Fibroblast of skin of scalp (primary cell): ENCODE measurements around the gene ANKDD1B.
"Not testable (repeated sequence)": the region's sequence is repeated elsewhere in the genome, so short reads cannot be mapped to it uniquely, and the experiment has no call there.

ENCODE experiments used
- DNase-seq: peaks from one replicate; pipeline ENCODE4 v3.0.0-alpha.2; 2013

Gene ANKDD1B

GRCh38 chr5:75662061-75662460 is 50.8 kb downstream of the ANKDD1B start:
- DNase-seq = no peak

GRCh38 chr5:75663579-75664284 is 52.5 kb downstream of the ANKDD1B start:
- DNase-seq = no peak

- DNase-seq = no peak
Measured at GRCh38 chr5:75664979-75665378, 53.7 kb downstream of the ANKDD1B start.

DNA sequence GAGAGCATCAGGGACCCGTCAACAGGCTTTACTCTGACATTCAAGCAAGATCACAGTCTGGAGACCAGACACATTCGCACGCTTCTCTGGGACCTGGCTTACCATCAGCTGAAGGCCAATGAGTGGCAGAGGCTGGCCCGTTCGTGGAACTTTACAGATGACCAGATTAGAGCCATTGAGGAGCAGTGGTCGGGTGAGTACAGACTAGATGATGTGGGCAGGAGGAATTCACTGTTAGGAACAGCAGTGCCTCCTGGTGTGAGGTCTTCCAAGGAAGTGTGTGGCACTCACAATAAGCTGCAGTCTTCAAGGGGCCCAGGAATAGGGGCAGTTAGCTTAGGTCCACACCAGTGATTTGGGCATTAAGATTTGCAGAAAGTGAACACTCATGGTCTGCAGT is 55.5 kb downstream of the ANKDD1B start:
- DNase-seq = peak; percentile 11

DNA sequence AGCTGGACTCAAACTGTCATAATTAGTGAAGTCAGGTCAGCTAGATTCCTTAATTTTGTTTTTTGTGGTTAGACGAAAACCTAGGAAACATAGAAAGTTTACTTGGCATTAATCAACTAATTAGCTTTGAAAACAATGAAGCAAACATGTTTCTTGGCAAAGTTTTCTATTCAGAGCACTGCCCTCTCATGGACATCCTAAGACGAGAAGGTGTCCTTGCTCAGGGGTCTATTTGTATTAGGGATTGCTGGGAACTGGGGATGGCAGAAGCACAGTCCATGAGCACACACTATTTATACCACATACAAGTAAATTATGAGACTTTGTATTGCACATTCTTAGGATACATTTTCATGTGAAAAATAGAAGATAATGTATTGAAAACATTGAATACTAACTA is 56.3 kb downstream of the ANKDD1B start:
- DNase-seq = no peak

- DNase-seq = no peak
Measured at GRCh38 chr5:75668445-75668844, 57.2 kb downstream of the ANKDD1B start.

DNA sequence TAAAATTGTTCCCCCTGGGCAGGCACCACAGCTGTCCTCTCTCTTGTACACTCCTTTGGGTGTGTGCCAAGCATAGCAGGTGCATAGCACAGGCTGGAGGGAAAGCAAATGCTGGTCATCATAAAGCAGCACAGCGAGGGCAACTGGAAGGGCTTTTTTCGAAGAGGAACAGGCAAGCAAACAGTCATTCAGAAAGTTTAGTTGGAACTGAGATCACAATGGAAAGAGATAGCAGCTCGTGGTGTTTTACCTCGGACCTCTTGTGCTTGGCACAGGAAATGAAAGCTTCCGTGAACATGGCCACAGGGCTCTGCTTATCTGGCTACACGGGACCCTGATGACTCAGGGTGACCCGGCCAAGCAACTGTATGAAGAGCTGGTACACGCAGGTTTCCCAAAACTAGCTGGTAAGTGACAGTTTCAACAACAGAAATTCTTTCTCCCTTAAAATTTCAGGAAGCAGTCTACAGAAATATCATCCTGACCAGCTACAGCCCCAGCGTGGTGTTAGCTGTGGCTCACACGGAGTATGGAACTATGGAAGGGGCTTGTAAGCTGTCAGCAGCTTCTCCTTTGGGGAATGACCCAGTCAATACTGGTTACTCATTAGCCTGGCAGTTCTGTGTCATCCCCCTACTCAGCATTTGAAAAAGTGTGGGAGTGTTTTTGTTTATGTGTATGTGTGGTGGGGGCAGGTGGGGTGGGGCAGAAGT is 57.9 kb downstream of the ANKDD1B start:
- no peak for DNase-seq

GRCh38 chr5:75670577-75670976 is 59.3 kb downstream of the ANKDD1B start:
- DNase-seq = no peak

- DNase-seq = no peak
Measured at GRCh38 chr5:75671506-75671905, 60.3 kb downstream of the ANKDD1B start.

GRCh38 chr5:75672616-75673015 is 61.4 kb downstream of the ANKDD1B start:
- no peak for DNase-seq

DNA sequence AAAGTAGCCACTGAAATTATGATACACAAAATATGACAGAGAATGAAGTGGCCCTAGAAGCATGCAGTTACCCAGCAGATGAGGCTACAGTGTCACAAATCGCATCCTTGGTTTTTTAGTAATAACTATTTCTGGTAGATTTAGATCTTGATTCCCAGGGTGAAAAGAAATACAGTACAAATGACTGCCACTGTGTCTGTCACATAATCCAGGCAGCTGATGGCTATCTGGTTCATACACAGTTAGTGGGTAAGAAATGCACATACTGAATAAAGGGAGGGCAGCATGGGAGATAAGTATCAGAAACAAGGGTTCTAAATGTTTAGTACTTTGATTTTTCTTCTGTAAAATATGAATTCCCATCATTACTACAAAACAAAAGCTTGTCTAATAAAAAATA is 64.5 kb downstream of the ANKDD1B start:
- no peak for DNase-seq

- no peak for DNase-seq
Measured at GRCh38 chr5:75677607-75678006, 66.4 kb downstream of the ANKDD1B start.

DNA sequence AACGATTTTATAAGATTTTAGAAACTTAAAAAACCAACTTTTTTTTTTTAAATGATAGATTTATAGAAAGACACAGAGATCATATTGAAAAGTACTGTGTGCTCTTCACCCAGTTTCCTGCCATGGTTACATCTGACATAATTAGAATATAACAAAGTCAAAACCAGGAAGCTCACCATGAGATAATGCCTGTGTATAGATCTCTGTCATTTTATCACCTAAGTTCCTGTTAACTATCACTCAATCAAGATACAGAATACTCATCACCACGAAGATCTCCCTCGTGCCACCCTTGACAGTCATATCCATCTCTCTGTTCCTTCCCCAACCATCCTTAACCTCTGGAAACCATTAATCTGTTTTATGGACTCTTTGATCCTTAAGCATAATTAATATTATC is 66.9 kb downstream of the ANKDD1B start:
- DNase-seq = no peak

- DNase-seq = peak; percentile 45
Measured at GRCh38 chr5:75681125-75681830, 70.0 kb downstream of the ANKDD1B start.

- no peak for DNase-seq
Measured at GRCh38 chr5:75685141-75685540, 73.9 kb downstream of the ANKDD1B start.

DNA sequence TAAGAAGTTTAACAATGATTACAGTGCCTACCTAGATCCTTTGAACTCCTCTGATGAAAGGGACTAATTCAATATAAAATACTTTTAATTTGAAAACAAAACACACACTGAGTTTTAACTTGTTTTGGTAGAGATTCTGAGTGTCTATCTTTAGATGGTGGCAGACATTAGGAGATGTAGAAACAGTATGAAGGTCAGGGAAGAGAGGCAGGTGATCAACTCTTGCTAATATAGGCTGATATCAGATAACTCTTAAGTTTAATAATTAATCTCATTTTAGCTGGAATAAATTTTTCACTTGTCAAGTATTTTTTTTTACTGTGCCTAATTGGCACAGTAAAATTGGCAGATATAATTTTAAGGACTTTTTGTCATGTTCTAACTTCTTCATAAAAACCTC is 75.2 kb downstream of the ANKDD1B start:
- no peak for DNase-seq

DNA sequence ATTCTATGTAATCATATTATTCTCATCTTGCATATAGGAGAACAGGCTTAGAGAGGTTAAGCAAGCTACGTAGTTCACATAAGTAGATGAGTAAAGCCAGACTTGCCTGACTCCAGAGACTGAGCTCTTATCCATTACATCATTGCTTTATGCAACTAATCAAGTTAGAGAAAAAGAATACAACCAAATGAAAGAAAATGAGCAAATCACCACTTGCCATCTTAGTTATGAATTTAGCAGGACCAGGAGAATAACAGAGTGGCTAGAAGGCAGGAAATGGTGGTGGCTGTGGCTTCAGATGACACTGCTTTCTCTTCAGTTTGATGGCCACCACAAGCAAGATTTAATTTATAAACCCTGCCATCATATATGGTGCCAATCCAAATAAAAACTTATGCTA is 79.4 kb downstream of the ANKDD1B start:
- no peak for DNase-seq

DNA sequence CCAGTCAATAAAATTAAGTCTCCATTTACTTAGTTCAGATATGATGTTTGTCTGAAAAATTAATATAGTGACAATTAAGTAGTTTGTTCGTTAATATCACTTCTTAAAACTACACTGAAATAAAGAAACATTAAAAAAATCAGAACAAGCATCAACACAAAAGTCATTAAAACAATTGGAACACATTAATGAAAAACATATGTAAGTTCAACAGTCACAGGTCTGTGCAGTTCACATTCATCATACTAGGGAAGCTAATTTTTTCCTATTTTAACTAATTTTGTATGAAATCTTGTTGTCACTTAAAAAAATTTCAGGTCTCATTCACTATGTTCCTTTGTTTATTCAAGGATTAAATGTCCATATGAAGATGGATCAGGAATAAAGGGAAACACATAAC is 83.5 kb downstream of the ANKDD1B start:
- DNase-seq = no peak

DNA sequence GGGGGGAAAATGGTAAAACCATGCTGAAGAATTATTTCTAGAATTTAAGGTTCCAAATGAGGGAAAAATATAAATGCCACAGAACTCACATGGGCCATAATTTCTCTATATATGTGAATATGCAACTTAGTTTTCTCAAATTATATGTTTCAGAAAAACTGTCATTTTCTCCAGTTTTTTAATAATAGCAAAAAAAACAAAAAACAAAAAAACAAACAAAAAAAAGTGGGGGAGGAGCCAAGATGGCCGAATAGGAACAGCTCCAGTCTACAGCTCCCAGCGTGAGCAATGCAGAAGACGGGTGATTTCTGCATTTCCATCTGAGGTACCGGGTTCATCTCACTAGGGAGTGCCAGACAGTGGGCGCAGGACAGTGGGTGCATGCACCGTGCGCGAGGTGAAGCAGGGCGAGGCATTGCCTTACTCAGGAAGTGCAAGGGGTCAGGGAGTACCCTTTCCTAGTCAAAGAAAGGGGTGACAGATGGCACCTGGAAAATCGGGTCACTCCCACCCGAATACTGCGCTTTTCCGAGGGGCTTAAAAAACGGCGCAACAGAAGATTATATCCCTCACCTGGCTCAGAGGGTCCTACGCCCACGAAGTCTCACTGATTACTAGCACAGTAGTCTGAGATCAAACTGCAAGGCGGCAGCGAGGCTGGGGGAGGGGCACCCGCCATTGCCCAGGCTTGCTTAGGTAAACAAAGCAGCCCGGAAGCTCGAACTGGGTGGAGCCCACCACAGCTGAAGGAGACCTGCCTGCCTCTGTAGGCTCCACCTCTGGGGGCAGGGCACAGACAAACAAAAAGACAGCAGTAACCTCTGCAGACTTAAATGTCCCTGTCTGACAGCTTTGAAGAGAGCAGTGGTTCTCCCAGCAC is 84.5 kb downstream of the ANKDD1B start:
- DNase-seq = not testable (repeated sequence)

DNA sequence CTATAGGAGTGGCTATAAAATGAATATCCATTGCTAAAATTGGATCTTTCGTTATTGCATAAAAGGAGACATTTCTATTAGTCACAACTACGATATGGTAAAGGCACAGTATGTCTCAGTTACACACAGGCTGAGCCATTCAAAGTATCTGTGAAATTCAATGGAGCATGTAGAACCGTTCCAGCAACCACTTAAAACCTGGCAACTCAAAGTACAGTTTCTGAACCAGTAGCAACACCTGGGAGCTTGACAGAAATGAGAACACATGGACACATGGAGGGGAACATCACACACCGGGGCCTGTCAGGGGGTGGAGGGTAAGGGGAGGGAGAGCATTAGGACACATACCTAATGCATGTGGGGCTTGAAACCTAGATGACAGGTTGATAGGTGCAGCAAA is 90.6 kb downstream of the ANKDD1B start:
- DNase-seq = no peak

DNA sequence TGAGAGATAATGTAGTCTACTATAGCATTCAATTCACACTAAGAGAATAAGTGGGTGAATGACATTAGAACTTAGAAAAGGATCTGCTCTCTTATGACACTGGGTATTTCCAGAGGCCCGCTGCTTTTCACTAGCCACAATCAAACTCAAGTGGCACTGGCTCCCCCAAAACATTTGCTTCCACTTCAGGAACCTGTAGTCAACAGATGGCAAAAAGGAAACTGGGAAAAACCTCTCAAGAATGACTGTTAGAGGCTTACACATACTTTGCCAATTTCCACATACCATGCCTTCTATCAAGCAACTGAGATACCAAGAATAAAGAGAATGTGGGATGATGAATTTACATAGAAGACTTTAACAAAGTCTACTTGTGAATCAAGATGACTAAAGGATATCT is 94.8 kb downstream of the ANKDD1B start:
- DNase-seq = no peak

GRCh38 chr5:75706775-75707174 is 95.5 kb downstream of the ANKDD1B start:
- no peak for DNase-seq
